Measurements from ENCODE around the gene TMEM141. TPM values are rescaled to one million over a fixed set of nuclear protein-coding genes. Genes with fewer than 3 reads are reported as not detected.

TMEM141 gene
- total RNA-seq, 1 experiment from 2014 or later, result 32.7 TPM

DNA sequence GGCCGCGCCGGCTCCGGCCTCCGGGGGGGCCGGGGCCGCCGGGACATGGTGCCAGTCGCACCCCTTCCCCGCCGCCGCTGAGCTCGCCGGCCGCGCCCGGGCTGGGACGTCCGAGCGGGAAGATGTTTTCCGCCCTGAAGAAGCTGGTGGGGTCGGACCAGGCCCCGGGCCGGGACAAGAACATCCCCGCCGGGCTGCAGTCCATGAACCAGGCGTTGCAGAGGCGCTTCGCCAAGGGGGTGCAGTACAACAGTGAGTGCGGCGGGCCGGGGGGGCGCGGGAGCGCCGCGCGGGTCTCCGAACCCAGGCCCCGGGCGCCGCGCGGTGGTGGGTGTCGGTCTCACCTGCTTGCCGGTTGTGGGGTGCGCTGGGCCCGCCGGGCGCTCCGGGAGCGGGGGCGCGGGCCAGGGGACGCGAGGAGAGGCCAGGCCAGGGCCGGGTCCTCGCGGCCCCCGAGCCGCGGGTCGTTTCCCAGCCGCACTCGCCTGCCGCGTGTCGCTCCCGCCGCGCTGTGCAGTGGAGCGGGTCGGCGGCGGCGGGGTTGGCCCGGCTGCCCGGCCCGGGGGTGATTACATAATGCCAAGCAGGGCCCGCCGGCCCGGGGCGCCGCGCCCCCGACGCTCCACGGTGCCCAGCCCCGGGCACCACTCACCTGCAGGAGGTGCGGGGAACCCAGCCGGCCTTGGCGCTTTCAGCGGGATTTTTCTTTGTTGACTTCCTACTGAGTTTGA lies 17.1 kb downstream of the TMEM141 start:
- intact Hi-C loops (cut with micrococcal nuclease; ENCODE audit: unreplicated experiment), result no loop called here
- POLR2A ChIA-PET (ENCODE audit: low non-redundant PET), result no interaction called here
- Histone ChIP-seq H3K4me1 (ENCODE audit: insufficient read depth, low read length, poor library complexity, severe bottlenecking) (peaks cover 26% of the 10 kb centered on the region), H3K9me3 (ENCODE audit: low read depth, low read length, poor library complexity, severe bottlenecking) (no peaks in the 10 kb centered on the region), H3K27me3 (replicated peaks; ENCODE audit: insufficient read depth, low read depth, low read length, poor library complexity) (no peaks in the 10 kb centered on the region), H3K4me3 (ENCODE audit: low read depth, low read length, poor library complexity, severe bottlenecking) (peak overlapping the region; percentile 98), H3K36me3 (ENCODE audit: insufficient read depth, low read length, poor library complexity, severe bottlenecking) (peaks cover 30% of the 10 kb centered on the region), H3K27ac (ENCODE audit: low read depth, low read length, poor library complexity, severe bottlenecking) (peak overlapping the region; percentile 93)
- TF ChIP-seq, protein P1, sequence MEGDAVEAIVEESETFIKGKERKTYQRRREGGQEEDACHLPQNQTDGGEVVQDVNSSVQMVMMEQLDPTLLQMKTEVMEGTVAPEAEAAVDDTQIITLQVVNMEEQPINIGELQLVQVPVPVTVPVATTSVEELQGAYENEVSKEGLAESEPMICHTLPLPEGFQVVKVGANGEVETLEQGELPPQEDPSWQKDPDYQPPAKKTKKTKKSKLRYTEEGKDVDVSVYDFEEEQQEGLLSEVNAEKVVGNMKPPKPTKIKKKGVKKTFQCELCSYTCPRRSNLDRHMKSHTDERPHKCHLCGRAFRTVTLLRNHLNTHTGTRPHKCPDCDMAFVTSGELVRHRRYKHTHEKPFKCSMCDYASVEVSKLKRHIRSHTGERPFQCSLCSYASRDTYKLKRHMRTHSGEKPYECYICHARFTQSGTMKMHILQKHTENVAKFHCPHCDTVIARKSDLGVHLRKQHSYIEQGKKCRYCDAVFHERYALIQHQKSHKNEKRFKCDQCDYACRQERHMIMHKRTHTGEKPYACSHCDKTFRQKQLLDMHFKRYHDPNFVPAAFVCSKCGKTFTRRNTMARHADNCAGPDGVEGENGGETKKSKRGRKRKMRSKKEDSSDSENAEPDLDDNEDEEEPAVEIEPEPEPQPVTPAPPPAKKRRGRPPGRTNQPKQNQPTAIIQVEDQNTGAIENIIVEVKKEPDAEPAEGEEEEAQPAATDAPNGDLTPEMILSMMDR (conservative IDR thresholded peaks at IDR 0.05; ENCODE audit: low read depth, low read length), result no peak
- no peak for TF ChIP-seq EZH2 (IDR thresholded peaks at IDR 0.05; ENCODE audit: borderline replicate concordance, low read depth, low read length, poor library complexity, severe bottlenecking)
- no TSS peak for BruUV-seq (replicated peaks)
- DNase-seq (ENCODE audit: low spot score), result peak; percentile 41
- CTCF ChIA-PET, result interaction anchor here (1.7 kb wide), 1 partner anchor 34 kb away, joined by 4 read pairs; the partner anchor contains the start of gene AJM1

DNA sequence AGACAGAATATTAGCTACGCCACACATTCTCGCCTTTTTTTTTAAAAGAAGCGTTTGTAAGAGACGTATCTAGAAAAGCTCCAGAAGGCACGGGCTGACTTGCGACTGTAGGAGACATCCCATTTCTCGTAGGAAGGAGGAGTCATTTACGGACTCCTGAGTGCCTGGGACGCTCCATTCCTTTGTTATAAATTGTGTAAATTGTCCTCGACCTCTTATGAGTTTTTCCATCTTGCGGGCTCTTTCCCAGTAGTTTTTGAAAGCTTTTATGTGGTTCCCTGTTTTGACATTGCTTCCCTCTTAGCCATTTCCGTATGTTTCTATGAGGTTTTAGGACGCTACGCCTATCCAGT lies 17.6 kb downstream of the TMEM141 start:
- intact Hi-C loops (cut with micrococcal nuclease; ENCODE audit: unreplicated experiment), result no loop called here
- H3K27ac ChIP-seq (ENCODE audit: low read depth, low read length, poor library complexity, severe bottlenecking), result peak overlapping the region; percentile 93
- CTCF ChIA-PET, result interaction anchor here (1.7 kb wide), 1 partner anchor 33 kb away, joined by 4 read pairs; the partner anchor contains the start of gene AJM1
- no peaks in the 10 kb centered on the region for H3K9me3 ChIP-seq (ENCODE audit: low read depth, low read length, poor library complexity, severe bottlenecking)
- POLR2A ChIA-PET (ENCODE audit: low non-redundant PET), result no interaction called here
- no peaks in the 10 kb centered on the region for H3K27me3 ChIP-seq (replicated peaks; ENCODE audit: insufficient read depth, low read depth, low read length, poor library complexity)
- no TSS peak for BruUV-seq (replicated peaks)
- TF ChIP-seq, protein P1 (conservative IDR thresholded peaks at IDR 0.05; ENCODE audit: low read depth, low read length), result no peak
- no peak for TF ChIP-seq EZH2 (IDR thresholded peaks at IDR 0.05; ENCODE audit: borderline replicate concordance, low read depth, low read length, poor library complexity, severe bottlenecking)
- peak overlapping the region; percentile 98 for H3K4me3 ChIP-seq (ENCODE audit: low read depth, low read length, poor library complexity, severe bottlenecking)
- DNase-seq (ENCODE audit: low spot score), result peak; percentile 60
- peaks cover 26% of the 10 kb centered on the region for H3K4me1 ChIP-seq (ENCODE audit: insufficient read depth, low read length, poor library complexity, severe bottlenecking)
- peaks cover 31% of the 10 kb centered on the region for H3K36me3 ChIP-seq (ENCODE audit: insufficient read depth, low read length, poor library complexity, severe bottlenecking)

DNA sequence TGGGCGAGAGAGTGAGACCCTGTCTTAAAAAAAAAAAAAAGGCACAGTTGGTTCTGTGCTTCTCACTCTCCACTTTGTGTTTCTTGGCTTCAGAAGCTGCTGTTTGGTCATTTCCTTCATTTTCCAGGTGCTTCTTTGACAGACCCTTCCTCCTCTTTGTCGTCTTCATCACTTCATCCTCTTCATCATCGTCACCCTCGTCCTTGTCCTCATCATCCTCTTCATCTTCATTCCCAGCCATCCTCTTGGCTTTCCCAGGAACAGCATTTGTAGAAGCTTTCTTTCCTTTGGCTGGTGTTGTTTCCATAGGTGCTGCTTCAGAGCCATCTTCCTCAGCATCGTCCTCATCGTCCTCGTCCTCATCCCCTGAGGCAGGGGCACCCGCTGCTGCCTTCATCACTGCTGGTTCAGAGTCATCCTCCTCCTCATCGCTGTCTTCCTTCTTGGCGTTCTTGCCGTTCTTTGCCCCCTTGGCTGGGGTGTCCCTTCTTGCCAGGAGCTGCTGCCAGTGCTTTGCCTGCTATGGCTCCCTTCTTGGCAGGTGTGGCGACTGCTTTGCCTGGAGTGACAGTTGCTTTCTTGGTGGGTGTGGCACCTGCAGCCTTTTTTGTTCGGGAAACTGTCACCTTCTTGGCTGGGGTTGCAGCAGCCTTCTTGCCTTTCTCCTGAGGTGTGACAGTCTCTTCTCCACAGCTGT lies 23.7 kb downstream of the TMEM141 start:
- no peaks in the 10 kb centered on the region for H3K9me3 ChIP-seq (ENCODE audit: low read depth, low read length, poor library complexity, severe bottlenecking)
- no peaks in the 10 kb centered on the region for H3K27me3 ChIP-seq (replicated peaks; ENCODE audit: insufficient read depth, low read depth, low read length, poor library complexity)
- no peak for DNase-seq (ENCODE audit: low spot score)
- peaks cover 12% of the 10 kb centered on the region for H3K4me1 ChIP-seq (ENCODE audit: insufficient read depth, low read length, poor library complexity, severe bottlenecking)
- no peak overlapping the region for H3K4me3 ChIP-seq (ENCODE audit: low read depth, low read length, poor library complexity, severe bottlenecking)
- no TSS peak for BruUV-seq (replicated peaks)
- TF ChIP-seq, protein P1 (conservative IDR thresholded peaks at IDR 0.05; ENCODE audit: low read depth, low read length), result no peak
- no peak for TF ChIP-seq EZH2 (IDR thresholded peaks at IDR 0.05; ENCODE audit: borderline replicate concordance, low read depth, low read length, poor library complexity, severe bottlenecking)
- CTCF ChIA-PET, result no interaction called here
- H3K36me3 ChIP-seq (ENCODE audit: insufficient read depth, low read length, poor library complexity, severe bottlenecking), result peaks cover 49% of the 10 kb centered on the region
- POLR2A ChIA-PET (ENCODE audit: low non-redundant PET), result no interaction called here
- intact Hi-C loops (cut with micrococcal nuclease; ENCODE audit: unreplicated experiment), result no loop called here
- no peak overlapping the region for H3K27ac ChIP-seq (ENCODE audit: low read depth, low read length, poor library complexity, severe bottlenecking)

All from A673 (cell line).